Nephron (organoid): Measurements from ENCODE around the gene KIAA0825.

Experiments
- H3K27ac Mint-ChIP-seq, 3 experiments: 2 replicates each; pipeline ENCODE4 v1.8.0; 2020; ENCODE audit warnings: mixed read lengths in 3 of 3, mild to moderate bottlenecking in 2 of 3, moderate library complexity in 1 of 3
- H3K27me3 Mint-ChIP-seq: 2 replicates; pipeline ENCODE4 v1.8.0; 2021; ENCODE audit warnings: low read depth, mild to moderate bottlenecking, moderate library complexity, mixed read lengths
- H3K36me3 Mint-ChIP-seq: 2 replicates; pipeline ENCODE4 v1.8.0; 2020; ENCODE audit warnings: low read depth, mixed read lengths
- H3K4me1 Mint-ChIP-seq: 2 replicates; pipeline ENCODE4 v1.8.0; 2020; ENCODE audit warnings: mixed read lengths
- H3K4me3 Mint-ChIP-seq, 3 experiments: 2 replicates each; pipeline ENCODE4 v1.8.0; 2020; ENCODE audit warnings: mild to moderate bottlenecking in 3 of 3, mixed read lengths in 3 of 3, moderate library complexity in 2 of 3
- H3K9me3 Mint-ChIP-seq: 2 replicates; pipeline ENCODE4 v1.8.0; 2020; ENCODE audit warnings: mixed read lengths
- CTCF ChIP-seq, 3 experiments: fragments of 200-600 bp; sonication (generic); IDR thresholded peaks; one replicate each; pipeline ENCODE4 v1.5.0; 2021; ENCODE audit warnings: antibody characterized with exemption in 3 of 3; ENCODE audit not compliant: unreplicated experiment in 3 of 3

Gene KIAA0825

GRCh38 chr5:94234987-94235386 lies 383.4 kb downstream of the KIAA0825 start:
- peaks cover 21% of the 10 kb centered on the region for H3K9me3 Mint-ChIP-seq
- TF ChIP-seq CTCF (IDR thresholded peaks at IDR 0.05; ENCODE audit: unreplicated experiment in 3 of 3): no peak
- H3K4me3 Mint-ChIP-seq: no peak overlapping the region
- no peaks in the 10 kb centered on the region for H3K27me3 Mint-ChIP-seq
- H3K4me1 Mint-ChIP-seq: no peaks in the 10 kb centered on the region
- peaks cover 6% of the 10 kb centered on the region for H3K36me3 Mint-ChIP-seq
- H3K27ac Mint-ChIP-seq: no peak overlapping the region

DNA sequence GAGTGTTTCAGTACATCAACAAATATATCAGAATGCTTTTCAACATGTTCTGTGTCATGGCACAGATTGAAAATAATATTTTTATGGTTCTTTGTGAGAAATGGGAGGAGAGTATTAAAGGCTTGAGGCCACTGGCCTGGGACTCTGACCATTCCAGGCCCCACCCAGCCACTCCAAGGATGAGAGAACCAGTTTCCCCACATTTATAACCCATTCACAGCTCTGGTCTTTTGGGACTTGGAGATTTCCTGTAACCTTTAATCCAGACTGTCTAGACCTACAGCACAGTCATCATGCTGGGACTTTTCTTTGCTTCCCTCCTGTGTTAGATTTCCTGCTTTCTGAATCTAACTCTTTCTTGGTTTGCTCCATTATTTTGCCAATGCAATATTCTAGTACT lies 389.6 kb downstream of the KIAA0825 start:
- no peaks in the 10 kb centered on the region for H3K27me3 Mint-ChIP-seq
- TF ChIP-seq CTCF (IDR thresholded peaks at IDR 0.05; ENCODE audit: unreplicated experiment in 3 of 3): no peak
- no peaks in the 10 kb centered on the region for H3K36me3 Mint-ChIP-seq
- H3K4me1 Mint-ChIP-seq: no peaks in the 10 kb centered on the region
- no peak overlapping the region for H3K4me3 Mint-ChIP-seq
- peaks cover 3% of the 10 kb centered on the region for H3K9me3 Mint-ChIP-seq
- no peak overlapping the region for H3K27ac Mint-ChIP-seq

GRCh38 chr5:94223235-94223634 lies 395.2 kb downstream of the KIAA0825 start:
- no peaks in the 10 kb centered on the region for H3K27me3 Mint-ChIP-seq
- no peak for TF ChIP-seq CTCF (IDR thresholded peaks at IDR 0.05; ENCODE audit: unreplicated experiment in 3 of 3)
- H3K4me1 Mint-ChIP-seq: no peaks in the 10 kb centered on the region
- H3K4me3 Mint-ChIP-seq: no peak overlapping the region
- no peaks in the 10 kb centered on the region for H3K36me3 Mint-ChIP-seq
- H3K27ac Mint-ChIP-seq: no peak overlapping the region
- H3K9me3 Mint-ChIP-seq: no peaks in the 10 kb centered on the region

DNA sequence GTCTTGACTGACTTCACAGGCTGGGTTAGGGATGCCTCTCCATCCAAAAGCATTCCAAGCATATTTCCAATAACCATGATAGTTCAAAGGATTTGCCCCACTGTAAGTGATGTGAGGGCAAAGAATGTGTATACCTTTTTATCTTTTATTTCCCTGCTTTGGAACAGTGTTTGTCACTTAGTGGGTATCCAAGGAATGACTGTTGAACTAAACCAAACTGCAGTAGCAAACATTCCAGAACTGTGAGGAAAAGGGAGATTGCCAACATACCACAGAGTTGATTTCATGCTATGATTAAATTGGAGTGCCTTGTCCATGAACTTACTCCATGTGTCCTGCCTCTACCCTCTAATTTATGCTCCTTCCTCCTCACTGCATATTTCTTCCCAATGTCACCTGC lies 400.0 kb downstream of the KIAA0825 start:
- Mint-ChIP-seq H3K27me3 (no peaks in the 10 kb centered on the region), H3K9me3 (no peaks in the 10 kb centered on the region), H3K4me3 (no peak overlapping the region), H3K27ac (no peak overlapping the region), H3K4me1 (no peaks in the 10 kb centered on the region), H3K36me3 (no peaks in the 10 kb centered on the region)
- no peak for TF ChIP-seq CTCF (IDR thresholded peaks at IDR 0.05; ENCODE audit: unreplicated experiment in 3 of 3)

GRCh38 chr5:94217745-94218144 lies 400.7 kb downstream of the KIAA0825 start:
- no peaks in the 10 kb centered on the region for H3K4me1 Mint-ChIP-seq
- no peak overlapping the region for H3K4me3 Mint-ChIP-seq
- no peak overlapping the region for H3K27ac Mint-ChIP-seq
- no peaks in the 10 kb centered on the region for H3K36me3 Mint-ChIP-seq
- no peak for TF ChIP-seq CTCF (IDR thresholded peaks at IDR 0.05; ENCODE audit: unreplicated experiment in 3 of 3)
- H3K27me3 Mint-ChIP-seq: no peaks in the 10 kb centered on the region
- H3K9me3 Mint-ChIP-seq: no peaks in the 10 kb centered on the region

DNA sequence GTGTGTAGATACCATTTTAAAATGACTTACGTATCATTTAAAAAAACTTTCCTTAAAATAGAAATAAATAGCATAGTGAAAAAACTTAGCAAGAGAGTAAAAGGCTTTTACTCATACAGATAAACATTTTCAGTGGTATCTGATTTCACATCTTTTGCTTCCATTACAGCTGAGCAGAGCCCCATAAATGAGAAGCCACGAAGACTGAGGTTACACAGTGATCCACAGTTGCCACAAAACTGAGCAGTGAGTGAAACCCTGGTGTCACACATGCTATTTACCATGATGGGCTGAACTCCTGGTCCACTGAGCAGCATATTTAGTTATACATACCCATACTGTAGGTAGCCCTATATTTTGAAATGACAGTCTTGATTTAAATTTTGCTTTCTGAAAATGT lies 401.2 kb downstream of the KIAA0825 start:
- Mint-ChIP-seq H3K9me3 (no peaks in the 10 kb centered on the region), H3K4me3 (no peak overlapping the region), H3K27ac (no peak overlapping the region), H3K4me1 (no peaks in the 10 kb centered on the region), H3K27me3 (no peaks in the 10 kb centered on the region), H3K36me3 (no peaks in the 10 kb centered on the region)
- TF ChIP-seq CTCF (IDR thresholded peaks at IDR 0.05; ENCODE audit: unreplicated experiment in 3 of 3): no peak
